ENCODE data around the gene ZFP57.

The ZFP57 gene

DNA sequence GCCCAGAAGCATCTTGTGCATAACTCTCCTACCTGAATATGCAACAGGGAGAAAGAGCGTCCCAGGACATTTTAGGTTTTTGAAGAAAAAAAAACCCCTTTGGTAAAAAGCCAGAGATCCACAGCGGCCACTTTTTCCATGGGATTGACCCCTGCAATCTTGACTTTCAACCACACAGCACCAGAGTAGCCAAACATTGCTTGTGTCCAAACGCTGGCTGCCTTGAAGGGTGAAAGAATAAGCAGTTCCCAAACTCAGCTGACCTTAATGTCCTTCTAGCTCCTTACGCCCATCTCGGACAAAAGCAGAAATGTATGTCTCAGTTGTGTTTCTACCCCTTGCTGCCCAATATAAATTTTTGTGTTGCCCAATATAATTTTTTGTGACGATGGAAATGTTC, 25.3 kb downstream of the ZFP57 start:
- no peak for DNase-seq (ENCODE audit: low read depth)

DNA sequence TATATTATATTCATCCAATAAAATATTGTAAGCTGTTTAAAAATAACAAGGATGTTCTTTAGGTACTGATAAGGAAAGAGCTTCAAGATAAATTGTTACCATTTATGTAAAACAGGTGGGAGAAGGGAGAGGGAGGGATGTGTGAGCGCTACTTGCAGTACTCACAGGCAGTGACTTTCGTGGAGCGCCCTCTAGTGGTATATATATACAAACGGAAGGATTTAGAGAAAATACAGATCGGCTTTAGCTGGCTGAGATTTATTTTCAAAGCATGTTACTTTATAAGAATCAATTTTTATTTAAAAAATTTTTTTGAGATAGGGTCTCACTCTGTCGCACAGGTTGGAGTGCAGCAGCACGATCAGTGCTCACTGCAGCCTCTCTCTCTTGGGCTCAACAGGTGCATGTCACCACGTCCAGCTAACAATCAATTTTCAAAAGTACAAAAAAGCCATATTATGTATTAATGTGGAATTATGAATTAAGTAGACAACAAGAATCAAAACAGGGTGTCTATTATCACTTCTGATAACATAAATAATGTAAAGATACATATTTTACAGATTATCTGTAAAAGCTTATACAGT, 27.4 kb downstream of the ZFP57 start:
- DNase-seq (ENCODE audit: low read depth): no peak

DNA sequence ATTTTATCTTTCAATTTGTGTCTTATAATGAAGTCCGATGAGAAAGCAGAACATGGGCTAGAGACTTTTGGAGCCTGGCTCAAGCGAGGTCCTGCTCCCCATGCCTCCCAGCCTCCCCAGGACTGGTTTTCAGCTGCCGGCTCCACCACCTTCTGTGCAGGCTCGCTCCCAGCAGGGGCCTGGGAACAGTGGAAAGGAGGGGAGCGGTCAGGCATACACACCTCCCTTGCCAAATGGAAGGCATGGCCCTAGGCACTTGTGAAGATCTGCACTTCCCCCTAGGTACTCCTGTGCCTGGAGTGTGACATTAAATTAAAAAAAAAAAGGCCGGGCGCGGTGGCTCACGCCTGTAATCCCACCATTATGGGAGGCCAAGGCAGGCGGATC, 28.8 kb downstream of the ZFP57 start:
- DNase-seq (ENCODE audit: low read depth): no peak

DNA sequence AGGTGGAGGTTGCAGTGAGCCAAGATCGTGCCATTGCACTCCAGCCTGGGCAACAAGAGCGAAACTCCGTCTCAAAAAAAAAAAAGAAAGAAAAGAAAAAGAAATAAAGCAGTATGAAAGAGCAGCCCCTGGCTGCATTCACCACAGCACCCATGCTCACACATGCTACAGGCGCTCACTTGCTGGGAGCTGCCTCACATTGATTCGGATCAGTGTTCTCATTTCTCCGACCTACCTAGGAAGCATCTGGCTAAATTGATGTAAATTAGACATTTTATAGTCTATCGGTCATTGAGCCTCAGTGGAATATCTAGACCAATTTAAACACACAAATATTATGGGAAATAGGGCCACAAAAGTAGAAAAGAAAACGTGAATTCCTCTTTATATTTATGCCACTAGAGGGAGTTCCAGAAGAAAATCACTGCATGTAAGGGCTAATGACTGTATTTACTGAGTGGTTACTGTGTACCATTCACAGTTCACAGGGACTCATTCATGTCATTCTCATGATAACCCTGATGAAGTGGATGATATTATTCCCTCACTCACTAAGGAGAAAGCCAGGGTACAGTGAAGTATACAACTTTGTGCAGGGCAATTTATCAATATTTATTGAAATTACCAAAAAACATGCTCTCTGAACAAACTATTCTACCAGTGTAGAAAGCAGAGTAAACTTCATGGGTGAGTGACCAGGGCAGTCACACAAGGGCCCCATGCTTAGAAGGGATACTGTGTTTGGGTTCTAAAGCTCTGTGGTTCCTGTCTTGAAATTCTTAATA, 29.3 kb downstream of the ZFP57 start:
- DNase-seq (ENCODE audit: low read depth): no peak

DNA sequence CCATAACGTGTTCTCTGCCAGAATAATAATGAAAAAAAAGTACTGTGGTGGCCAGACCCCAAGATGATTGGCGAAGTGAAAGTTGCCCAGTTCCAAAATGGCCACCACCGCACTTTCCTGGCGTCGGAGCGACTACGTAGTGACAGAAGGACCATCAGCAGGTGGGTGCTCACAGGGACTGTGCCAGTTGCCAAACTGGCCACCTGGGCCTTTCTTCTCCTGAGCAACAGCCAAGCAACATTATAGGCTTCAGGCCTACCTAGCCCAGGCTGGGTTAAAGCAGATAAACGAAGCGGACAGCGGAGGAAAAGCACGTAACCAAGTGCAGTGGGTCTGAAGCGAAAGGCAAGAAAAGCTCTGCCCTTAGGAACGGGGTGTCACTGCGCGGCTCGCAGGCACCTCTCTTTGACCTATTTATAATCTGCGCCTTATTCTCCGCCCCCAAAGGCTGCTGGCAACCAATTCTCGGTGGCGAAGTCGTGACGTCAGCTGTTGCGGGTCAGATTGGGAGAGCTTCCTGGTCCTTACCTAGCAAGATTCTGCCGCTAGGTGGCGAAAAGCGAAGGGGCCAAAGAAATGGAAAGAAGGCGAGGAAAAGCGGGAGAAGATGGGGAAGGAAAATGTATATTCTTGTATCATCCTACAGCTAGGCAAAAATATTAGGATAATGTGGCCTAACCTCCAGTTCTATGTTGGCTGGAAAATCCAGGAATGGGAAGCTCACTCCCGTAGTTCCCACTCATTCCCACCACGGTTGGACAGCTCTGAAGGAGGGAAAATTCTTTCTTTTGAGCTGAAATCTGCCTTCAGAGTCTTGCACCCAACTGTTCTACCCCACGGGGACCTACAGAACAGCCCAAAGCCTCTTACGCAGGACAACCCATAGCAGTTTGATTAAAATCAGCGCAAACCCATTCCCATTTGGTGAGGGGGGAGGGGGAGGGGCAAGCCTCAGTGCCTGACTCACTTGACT, 31.0 kb downstream of the ZFP57 start:
- peak; percentile 93 for DNase-seq (ENCODE audit: low read depth)

DNA sequence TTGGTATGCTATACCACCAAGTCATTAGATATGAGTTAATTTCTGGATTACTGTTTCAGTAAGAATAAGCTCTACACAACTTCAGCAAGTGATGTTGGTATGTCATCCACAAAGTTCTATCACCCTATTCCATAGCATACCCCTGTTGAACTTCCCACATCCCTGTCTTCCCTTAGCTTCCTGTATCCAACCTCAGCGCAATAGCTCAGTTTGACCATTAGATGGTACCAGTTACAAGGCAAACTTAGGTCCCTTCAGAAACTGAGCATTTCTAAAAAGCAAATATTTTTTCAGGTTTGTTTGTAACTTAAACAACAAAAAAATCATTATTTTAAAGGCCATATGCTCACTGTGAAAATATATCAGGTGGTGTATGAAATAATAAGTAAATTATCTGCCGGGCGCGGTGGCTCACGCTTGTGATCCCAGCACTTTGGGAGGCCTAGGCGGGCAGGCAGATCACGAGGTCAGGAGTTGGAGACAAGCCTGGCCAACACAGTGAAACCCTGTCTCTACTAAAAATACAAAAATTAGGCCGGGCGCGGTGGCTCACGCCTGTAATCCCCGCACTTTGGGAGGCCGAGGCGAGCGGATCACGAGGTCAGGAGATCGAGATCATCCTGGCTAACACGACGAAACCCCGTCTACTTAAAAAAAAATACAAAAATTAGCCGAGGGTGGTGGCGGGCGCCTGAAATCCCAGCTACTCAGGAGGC, 32.9 kb downstream of the ZFP57 start:
- DNase-seq (ENCODE audit: low read depth): no peak

DNA sequence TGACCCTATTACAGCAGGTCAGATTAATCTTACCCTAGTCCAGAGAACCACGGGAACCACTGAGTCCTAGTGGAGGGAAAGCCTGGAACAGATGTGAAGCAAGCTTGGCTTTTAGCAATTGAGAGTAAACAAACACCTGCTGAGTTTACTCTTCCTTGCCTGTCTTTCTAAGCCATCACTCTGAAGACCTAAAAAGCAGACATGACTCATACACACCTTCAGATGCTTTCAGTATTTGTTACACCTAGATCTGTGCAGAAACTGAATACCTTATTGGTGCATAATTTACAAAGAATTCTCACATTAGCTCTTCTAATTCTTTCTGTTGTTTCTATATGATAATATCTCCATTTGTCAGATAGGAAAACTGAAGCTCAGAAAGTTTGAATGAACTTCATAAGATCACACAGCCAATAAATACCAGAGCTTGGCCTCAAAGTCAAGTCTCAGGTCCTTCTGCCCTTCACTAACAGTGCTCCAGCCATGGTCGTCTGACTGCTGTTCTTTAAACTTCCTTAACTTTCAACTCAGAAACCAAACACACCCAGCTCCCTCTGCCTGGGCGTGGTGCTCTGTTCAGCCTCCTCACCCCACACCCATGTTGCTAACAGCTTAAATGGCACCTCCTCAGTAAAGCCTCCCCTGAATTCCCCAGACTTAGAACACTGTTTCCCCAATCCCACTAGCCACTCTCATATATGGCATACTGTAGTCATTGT, 39.4 kb downstream of the ZFP57 start:
- no peak for DNase-seq (ENCODE audit: low read depth)

DNA sequence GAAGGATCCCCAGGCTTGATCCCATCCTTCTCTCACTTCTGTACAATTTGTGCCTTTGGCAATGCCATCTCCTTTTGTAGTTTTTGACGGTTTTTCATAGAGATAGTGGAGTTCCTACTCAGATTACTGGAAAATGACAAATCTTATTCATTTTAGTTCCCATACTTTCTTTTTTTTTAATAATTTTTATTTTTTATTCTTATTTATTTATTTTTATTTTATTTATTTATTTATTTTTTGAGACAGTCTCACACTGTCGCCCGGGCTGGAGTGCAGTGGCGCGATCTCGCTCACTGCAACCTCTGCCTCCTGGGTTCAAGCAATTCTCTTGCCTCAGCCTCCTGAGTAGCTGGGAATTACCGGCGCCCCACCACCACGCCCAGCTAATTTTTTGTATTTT, 43.7 kb downstream of the ZFP57 start:
- no peak for DNase-seq (ENCODE audit: low read depth)

DNA sequence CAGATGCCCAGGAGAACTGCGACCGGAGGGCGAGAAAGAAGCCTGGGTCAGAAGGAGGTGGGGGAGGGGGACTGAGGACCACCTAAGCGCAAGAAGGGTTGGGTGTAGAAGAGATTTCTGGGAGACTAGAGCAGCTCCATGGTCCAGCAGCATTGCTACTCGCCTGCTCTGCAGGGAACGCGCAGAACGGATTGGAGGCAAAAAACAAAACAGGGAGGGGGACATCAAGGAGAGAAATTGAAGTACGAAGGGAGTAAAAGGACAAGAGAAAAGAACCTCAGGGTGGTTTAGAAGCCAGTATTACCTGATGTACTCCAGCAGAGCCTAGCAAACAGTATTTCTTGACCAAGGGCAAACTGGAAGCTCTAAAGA, 47.4 kb downstream of the ZFP57 start:
- DNase-seq (ENCODE audit: low read depth): no peak

DNA sequence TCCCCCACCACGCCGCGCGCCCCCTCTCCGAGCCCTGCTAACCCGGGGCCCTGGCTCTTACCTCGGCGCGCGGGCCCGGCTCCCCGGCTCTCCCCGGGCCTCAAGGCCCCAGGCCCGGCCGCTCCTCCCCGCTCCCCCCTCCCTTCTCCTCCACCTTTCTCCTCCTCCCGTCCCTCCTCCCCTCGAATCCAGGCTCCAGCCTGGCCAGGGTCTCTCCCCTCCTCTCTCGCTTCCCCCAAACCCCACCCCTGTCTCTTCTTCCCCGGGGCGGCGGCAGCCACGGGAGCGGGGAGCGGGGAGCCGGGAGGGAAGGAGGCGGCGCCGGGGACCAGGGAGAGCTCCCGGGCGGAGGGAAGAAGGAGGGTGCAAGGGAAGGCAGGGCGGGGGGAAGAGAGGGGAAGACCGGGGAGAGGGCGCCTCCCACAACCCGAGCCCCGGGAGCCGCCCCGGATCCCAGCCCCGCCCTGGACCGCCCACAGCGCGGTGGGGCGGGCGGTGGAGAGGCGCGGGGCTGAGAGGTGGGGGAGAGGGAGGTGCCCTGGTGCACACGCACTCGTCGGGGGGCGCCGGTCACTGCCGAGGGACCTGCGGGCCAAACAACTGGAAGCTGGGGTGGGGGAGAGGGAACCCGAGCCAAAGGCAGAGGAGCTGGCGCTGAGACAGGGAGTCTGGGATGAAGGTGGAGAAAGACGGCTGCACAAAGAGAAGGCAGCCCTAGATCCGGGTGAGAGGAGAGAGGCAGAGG, 48.0 kb downstream of the ZFP57 start, which contains the start of gene GABBR1:
GABBR1 (minus strand) TSS at position 395 of the 745 bp plus-strand sequence. CDS start 798 bp downstream, outside the sequence.
- peak; percentile 66 for DNase-seq (ENCODE audit: low read depth)

DNA sequence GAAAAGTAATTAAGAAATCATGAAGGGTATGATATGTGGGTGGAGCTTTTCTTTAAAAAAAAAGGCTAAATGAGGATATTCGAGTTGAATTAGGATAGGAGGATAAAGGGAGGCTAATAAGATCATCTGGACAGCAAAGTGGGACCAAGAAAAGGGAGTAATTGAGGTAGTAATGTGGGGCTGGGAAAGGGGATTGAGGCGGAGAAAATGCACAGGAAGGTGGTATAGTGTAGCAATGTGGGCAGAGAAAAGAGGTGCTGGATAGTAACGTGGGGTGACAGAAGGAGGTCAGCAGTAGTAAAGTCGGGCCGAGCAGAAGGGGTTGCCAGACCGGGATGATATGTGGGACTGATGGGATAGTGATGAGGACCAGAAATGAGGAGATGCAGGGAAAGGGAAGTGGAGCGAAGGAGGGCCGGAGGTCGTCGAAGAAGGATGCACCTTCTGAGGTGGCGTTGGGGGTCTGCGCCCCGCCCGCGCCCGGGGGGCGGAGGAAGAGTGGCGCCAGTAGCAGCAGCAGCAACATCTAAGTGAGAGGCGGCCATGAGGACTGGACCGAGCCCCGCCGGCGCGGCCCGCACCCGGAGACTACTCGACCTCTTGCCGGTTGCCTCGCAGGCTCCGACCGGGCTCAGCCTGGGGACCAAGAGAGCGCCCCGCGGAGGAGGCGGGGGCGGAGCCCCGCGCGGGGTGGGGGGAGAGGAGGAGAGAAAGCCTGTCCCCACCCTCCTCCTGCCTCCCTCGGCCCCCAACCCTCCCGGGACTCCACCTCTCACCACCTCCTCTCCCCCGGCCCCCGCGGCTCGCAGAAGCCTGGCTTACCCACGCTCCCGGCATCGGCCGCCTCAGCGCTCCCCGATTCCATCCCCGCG, 48.9 kb downstream of the ZFP57 start:
- peak; percentile 55 for DNase-seq (ENCODE audit: low read depth)

DNA sequence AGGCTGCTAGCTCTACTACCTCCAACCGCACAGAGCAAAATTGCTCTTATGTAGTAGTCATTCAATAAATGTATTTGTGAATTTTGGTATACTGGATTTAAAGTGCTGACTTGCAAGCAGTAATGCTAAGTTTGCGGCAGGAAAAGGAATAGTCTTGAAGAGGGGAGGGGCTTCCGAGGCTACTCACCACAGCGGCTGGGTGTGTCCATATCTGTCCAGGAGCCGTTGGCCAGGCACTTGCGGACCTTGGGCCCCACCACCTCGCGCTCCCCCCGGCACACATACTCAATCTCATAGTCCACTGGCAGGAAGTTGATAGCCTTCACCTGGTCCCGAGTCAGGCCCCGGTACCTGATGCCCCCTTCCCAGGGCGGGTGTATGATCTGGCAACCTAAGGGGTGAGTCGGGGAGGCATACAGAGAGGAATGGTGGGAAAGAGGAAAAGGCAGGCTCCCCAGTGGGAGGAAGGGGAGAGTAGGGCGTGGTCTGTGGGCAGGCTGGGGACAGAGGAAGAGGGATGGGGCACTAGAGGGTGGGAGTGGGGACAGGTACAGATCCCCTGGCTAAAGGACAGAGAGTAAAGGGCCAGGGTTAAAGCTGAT, 49.6 kb downstream of the ZFP57 start:
- DNase-seq (ENCODE audit: low read depth): no peak

DNA sequence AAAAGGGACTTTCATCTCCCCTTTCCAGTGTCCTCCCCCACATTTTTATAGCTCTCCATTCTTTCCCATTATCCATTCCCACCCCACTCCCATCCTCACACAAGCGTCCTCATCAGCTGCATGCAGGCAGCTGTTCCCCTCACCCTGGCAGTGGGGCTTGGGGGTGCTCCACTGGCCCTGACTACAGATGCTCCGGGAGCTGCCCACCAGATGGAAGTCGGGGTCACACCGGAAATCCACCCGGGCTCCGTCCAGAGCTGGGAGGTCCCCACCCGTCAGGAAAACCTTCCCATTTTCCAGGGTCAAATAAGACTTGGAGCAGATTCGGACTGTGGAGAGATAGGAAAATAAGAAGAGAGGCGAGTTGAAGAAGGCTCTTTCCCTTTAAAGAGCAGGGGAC, 50.6 kb downstream of the ZFP57 start:
- no peak for DNase-seq (ENCODE audit: low read depth)

DNA sequence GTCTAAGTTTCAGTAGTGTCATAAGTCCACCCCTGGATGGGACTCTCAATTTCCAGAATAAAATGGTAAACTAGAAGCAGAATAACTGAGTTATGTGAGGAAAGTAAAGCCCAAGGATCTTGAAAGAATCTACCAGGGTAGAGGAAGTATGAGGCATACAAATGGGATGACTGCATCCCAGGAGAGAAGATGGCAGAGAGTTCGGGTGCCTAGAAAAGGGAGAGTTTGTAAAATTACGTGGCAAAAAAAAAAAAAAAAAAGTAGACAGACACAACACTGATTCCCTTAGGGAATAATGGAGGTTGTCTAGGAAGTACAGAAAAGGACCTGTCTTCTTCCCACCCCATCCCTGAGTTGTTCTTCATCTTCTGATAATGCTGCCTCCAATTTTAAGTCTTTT, 51.4 kb downstream of the ZFP57 start:
- DNase-seq (ENCODE audit: low read depth): no peak

DNA sequence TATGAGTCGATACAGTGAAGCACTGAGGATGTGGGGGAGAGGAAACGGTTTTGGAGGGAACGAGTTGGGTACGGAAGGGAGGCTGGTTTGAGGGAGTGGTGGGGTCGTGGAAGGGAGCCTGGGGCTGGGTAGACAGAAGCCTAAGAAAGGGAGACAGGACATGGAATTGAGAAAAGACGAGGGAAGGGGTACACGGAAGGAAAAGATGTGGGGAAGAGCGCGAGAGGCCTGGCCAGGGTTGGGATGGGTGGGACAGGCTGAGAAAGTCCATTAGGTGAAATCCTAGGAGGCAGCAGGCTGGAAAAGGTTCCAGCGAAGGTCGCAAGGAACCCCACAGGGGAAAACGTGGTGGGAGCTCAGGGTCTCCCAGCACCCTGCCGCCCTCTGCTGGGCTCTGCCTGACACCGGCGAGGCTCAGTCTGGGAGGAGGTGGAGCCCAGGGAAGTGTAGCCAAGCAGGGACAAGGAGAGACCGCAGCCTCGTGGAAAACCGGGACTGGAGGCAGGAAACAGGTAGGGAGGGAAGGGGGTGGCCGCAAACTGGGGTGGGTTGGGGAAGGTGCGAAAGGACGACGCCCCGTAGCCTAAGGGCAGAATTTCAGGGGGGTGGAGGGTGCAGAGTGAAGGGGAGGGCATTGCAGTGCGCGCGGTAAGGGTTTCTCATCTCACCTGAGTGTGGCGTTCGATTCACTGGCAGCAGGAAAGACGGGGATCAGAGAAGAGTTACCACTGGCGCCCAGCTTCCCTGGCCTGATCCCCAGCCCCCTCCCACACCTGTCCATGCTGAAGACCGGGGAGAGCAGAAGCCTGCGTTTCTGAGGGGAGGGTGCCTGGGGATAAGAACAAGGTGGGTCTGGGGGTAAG, 52.3 kb downstream of the ZFP57 start:
- DNase-seq (ENCODE audit: low read depth): peak; percentile 44

DNA sequence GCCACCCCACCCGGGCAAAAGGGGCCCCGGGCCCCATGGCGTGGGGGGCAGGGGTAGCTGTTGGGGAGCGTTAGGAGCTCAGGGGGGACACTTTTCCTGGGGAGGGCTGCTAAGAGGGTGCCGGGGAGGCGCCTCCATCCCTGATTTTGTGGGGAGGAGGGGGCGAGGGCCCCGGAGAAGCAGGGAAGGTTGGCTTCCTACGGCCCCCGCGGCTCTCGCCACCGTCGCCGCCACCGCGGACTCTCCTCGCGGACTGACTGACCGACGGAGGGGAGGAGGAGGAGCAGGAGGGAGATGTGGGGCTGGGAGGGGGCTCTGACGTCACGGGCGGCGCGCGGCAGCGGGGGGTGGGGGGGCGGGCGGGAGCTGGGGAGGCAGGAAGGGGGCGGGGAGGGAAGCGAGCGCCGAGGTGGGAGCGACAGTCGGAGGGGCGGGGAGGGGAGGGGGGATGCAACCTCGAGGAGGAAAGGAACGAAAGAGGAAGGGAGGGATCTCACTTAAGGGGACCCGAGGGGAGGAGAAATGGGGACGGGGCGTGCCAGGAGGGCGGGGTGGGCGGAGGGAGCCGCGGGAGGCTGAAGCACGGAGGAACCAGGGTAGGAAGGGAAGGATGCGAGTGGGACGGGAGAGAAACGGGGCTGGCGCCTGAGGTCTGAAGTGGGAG, 53.1 kb downstream of the ZFP57 start:
- DNase-seq (ENCODE audit: low read depth): peak; percentile 37

DNA sequence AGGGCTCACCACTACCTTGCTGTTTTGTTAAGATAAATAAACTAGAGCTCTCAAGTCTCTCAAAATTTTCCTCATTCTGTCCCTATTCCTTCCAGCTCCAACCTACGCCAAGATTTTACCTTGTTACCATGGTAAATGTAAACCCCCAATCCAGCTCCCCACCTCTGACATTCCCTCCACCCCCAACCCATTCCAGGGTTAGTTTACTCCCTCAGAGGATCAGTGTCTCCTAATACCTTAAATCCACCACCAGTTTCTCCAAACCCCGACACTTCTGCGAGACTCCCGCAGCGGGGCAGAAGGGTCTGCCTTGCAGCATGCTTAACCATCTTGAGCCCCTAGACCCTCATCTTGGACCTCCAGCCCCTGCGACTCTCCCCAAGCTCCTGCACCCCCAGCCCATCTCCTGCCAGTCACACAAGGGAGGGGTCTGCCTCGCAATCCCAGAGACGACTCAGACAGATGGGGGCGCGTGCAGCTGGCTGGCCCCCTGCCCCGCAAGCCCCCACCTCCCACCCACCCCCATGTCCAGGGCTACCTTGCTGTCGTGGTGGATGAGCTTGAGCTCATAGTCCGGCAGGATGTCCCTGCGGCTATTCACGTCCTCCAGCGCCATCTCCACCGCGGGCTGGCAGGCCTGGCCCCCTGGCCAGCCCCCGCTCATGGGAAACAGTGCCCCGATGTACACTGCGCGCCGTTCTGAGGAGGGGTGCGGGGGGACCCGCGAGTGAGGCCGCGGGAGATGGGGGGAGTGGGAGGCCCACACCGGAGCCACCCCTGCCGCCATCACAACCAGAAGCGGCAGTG, 53.8 kb downstream of the ZFP57 start:
- DNase-seq (ENCODE audit: low read depth): no peak

Data from activated T-helper 9 cell treated with anti-CD3 and anti-CD28 coated beads, Interleukin-2, amount 50 U/mL, for 16 hours (primary cell).